ENCODE results near the gene ZNF318.

GRCh38 chr6:43307451-43308100 is 61.9 kb downstream of the ZNF318 start:
- no peak for TF ChIP-seq CTCF (IDR thresholded peaks at IDR 0.05; ENCODE audit: insufficient read depth, low read length, poor library complexity, severe bottlenecking)
- no peak for TF ChIP-seq EZH2phosphoT487 (conservative IDR thresholded peaks at IDR 0.05; ENCODE audit: low read length)
